ENCODE results near the gene YAP1. TPM values are rescaled to one million over a fixed set of nuclear protein-coding genes. Genes with fewer than 3 reads are reported as not detected.
A peak's percentile ranks its signal among the peaks of the same experiment; 100 is the strongest.

Gene YAP1
- total RNA-seq, 1 donor from 2014 or later, result 11.0 TPM

GRCh38 chr11:102268083-102268984, 158.1 kb downstream of the YAP1 start:
- FAIRE-seq (no peak), DNase-seq (ENCODE audit: low spot score in 2 of 2) (peak in 1 of 2 donors; percentile 76)

- no peak for DNase-seq (ENCODE audit: low spot score in 2 of 2)
Observed at GRCh38 chr11:102268985-102269470, 158.8 kb downstream of the YAP1 start.

GRCh38 chr11:102269927-102270326, 159.7 kb downstream of the YAP1 start:
- no peak for FAIRE-seq
- no peak for DNase-seq (ENCODE audit: low spot score in 2 of 2)

More at GRCh38 chr11:102268985-102269470, 158.8 kb downstream of the YAP1 start:
- FAIRE-seq, result no peak

GRCh38 chr11:102272047-102272824, 162.0 kb downstream of the YAP1 start:
- FAIRE-seq, result no peak

GRCh38 chr11:102274628-102275027, 164.4 kb downstream of the YAP1 start:
- FAIRE-seq (no peak), DNase-seq (ENCODE audit: low spot score in 2 of 2) (no peak)

More at GRCh38 chr11:102272047-102272824, 162.0 kb downstream of the YAP1 start:
- no peak for DNase-seq (ENCODE audit: low spot score in 2 of 2)

- no peak for DNase-seq (ENCODE audit: low spot score in 2 of 2)
- no peak for FAIRE-seq
Observed at GRCh38 chr11:102276362-102276761, 166.1 kb downstream of the YAP1 start.

GRCh38 chr11:102276783-102277182, 166.5 kb downstream of the YAP1 start:
- FAIRE-seq (no peak), DNase-seq (ENCODE audit: low spot score in 2 of 2) (no peak)

GRCh38 chr11:102279641-102280170, 169.5 kb downstream of the YAP1 start:
- DNase-seq (ENCODE audit: low spot score in 2 of 2) (no peak), FAIRE-seq (no peak)

GRCh38 chr11:102280245-102280833, 170.1 kb downstream of the YAP1 start:
- DNase-seq (ENCODE audit: low spot score in 2 of 2), result no peak
- no peak for FAIRE-seq

Other genes with a start within 250 kb of the YAP1 start
- 10.6 TPM for gene CEP126, start 195.4 kb upstream of the YAP1 start, total RNA-seq
- gene ANGPTL5, start 193.9 kb upstream of the YAP1 start, total RNA-seq, result 0.41 TPM
- 2.0 TPM for gene CFAP300, start 63.0 kb upstream of the YAP1 start, total RNA-seq
- gene BIRC3, start 207.0 kb downstream of the YAP1 start, total RNA-seq, result 1.6 TPM
- gene BIRC2, start 236.8 kb downstream of the YAP1 start, total RNA-seq, result 144 TPM

Data from frontal cortex (tissue), 4 donors.